MM.1S (cell line): ENCODE measurements around the gene BST1.

Experiments used
- DNase-seq: peaks from one replicate; pipeline ENCODE4 v3.0.0-alpha.2; 2015
- H2AFZ ChIP-seq: fragments of 300-600 bp; sonication (generic); 2 replicates; pipeline ENCODE4 v1.6.0; 2016; ENCODE audit warnings: antibody characterized with exemption, low read length
- H3F3A ChIP-seq: fragments of 300-600 bp; sonication (generic); 2 replicates; pipeline ENCODE4 v1.6.1; 2016; ENCODE audit warnings: mild to moderate bottlenecking, antibody characterized with exemption, low read length, moderate library complexity, mixed read lengths; ENCODE audit not compliant: insufficient read depth
- H3K27ac ChIP-seq: fragments of 300-600 bp; sonication (generic); 2 replicates; pipeline ENCODE4 v1.5.1; 2016; ENCODE audit warnings: mild to moderate bottlenecking, low read length
- H3K27me3 ChIP-seq: fragments of 300-600 bp; sonication (generic); replicated peaks from 2 replicates; pipeline ENCODE4 v1.6.0; 2016; ENCODE audit warnings: low read length; ENCODE audit not compliant: insufficient read depth
- H3K36me3 ChIP-seq: fragments of 300-600 bp; sonication (generic); replicated peaks from 2 replicates; pipeline ENCODE4 v1.6.1; 2016; ENCODE audit warnings: mild to moderate bottlenecking, low read length, mixed read lengths; ENCODE audit not compliant: insufficient read depth
- H3K4me1 ChIP-seq: fragments of 300-600 bp; sonication (generic); 2 replicates; pipeline ENCODE4 v1.6.1; 2016; ENCODE audit warnings: low read length, mixed read lengths
- H3K4me2 ChIP-seq: fragments of 300-600 bp; sonication (generic); 2 replicates; pipeline ENCODE4 v1.6.0; 2016; ENCODE audit warnings: low read depth, low read length
- H3K4me3 ChIP-seq: fragments of 300-600 bp; sonication (generic); 2 replicates; pipeline ENCODE4 v1.5.1; 2016; ENCODE audit warnings: low read length, mixed read lengths
- H3K79me2 ChIP-seq: fragments of 300-600 bp; sonication (generic); 2 replicates; pipeline ENCODE4 v1.6.1; 2016; ENCODE audit warnings: mixed run types, low read length, mixed read lengths
- H3K9ac ChIP-seq: fragments of 300-600 bp; sonication (generic); 2 replicates; pipeline ENCODE4 v1.6.1; 2016; ENCODE audit warnings: low read length, mixed read lengths
- H3K9me2 ChIP-seq: fragments of 300-600 bp; sonication (generic); replicated peaks from 2 replicates; pipeline ENCODE4 v1.6.1; 2016; ENCODE audit warnings: mild to moderate bottlenecking, low read length, mixed read lengths; ENCODE audit not compliant: insufficient read depth
- H3K9me3 ChIP-seq: fragments of 300-600 bp; sonication (generic); replicated peaks from 2 replicates; pipeline ENCODE4 v1.6.1; 2016; ENCODE audit warnings: mild to moderate bottlenecking, low read length, mixed read lengths; ENCODE audit not compliant: insufficient read depth
- H4K20me1 ChIP-seq: fragments of 300-600 bp; sonication (generic); 2 replicates; pipeline ENCODE4 v1.6.1; 2016; ENCODE audit warnings: mild to moderate bottlenecking, low read length, moderate library complexity, mixed read lengths; ENCODE audit not compliant: insufficient read depth
- EZH2 ChIP-seq: fragments of 300-600 bp; sonication (generic); optimal IDR thresholded peaks from 2 replicates; pipeline ENCODE3; 2017; ENCODE audit warnings: low read depth, mild to moderate bottlenecking, antibody characterized with exemption, low read length, mixed read lengths
- EZH2phosphoT487 ChIP-seq: fragments of 300-600 bp; sonication (generic); IDR thresholded peaks from 2 replicates; pipeline ENCODE4 v1.6.1; 2018; ENCODE audit warnings: antibody characterized with exemption, low read length
- TF ChIP-seq, protein P1 (sequence below): fragments of 300-600 bp; sonication (generic); IDR thresholded peaks from 2 replicates; pipeline ENCODE4 v1.5.1; 2016; ENCODE audit warnings: antibody characterized with exemption, low read length, mixed read lengths

BST1 gene

GRCh38 chr4:15676039-15676438 is 26.8 kb upstream of the BST1 start:
- TF ChIP-seq EZH2: no peak
- TF ChIP-seq, protein P1, sequence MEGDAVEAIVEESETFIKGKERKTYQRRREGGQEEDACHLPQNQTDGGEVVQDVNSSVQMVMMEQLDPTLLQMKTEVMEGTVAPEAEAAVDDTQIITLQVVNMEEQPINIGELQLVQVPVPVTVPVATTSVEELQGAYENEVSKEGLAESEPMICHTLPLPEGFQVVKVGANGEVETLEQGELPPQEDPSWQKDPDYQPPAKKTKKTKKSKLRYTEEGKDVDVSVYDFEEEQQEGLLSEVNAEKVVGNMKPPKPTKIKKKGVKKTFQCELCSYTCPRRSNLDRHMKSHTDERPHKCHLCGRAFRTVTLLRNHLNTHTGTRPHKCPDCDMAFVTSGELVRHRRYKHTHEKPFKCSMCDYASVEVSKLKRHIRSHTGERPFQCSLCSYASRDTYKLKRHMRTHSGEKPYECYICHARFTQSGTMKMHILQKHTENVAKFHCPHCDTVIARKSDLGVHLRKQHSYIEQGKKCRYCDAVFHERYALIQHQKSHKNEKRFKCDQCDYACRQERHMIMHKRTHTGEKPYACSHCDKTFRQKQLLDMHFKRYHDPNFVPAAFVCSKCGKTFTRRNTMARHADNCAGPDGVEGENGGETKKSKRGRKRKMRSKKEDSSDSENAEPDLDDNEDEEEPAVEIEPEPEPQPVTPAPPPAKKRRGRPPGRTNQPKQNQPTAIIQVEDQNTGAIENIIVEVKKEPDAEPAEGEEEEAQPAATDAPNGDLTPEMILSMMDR: no peak
- TF ChIP-seq EZH2phosphoT487: no peak
- Histone ChIP-seq H4K20me1 (no peaks in the 10 kb centered on the region), H3K27ac (no peak overlapping the region), H3F3A (peaks cover 4% of the 10 kb centered on the region), H3K27me3 (no peaks in the 10 kb centered on the region), H3K79me2 (peaks cover 27% of the 10 kb centered on the region), H3K4me1 (no peaks in the 10 kb centered on the region), H3K9me3 (no peaks in the 10 kb centered on the region), H2AFZ (no peak overlapping the region), H3K9ac (no peak overlapping the region), H3K4me3 (no peak overlapping the region), H3K36me3 (no peaks in the 10 kb centered on the region), H3K4me2 (no peak overlapping the region), H3K9me2 (no peaks in the 10 kb centered on the region)
- DNase-seq: no peak

DNA sequence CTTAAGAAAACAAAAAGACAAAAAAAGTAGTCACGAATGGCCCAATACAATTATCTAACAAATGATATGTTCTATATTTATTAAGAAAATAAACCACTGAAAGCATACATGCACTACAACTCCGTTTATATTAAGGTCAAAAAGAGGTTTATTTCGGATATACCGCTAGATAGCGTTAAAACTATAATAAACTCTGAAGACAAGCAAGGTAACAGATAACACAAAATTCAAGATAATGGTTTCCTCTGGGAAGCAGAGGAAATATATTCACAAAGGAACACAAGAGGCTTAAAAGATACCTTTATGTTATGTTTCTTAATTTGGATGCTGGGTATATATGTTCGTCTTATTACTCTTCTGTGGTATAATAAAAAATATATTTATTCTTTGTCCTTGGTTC is 26.0 kb upstream of the BST1 start:
- Histone ChIP-seq H3K79me2 (peaks cover 27% of the 10 kb centered on the region), H3K4me1 (no peaks in the 10 kb centered on the region), H3K4me3 (no peak overlapping the region), H3F3A (peaks cover 7% of the 10 kb centered on the region), H3K27ac (no peak overlapping the region; the same call in 1 of the 2 replicates), H3K9me3 (no peaks in the 10 kb centered on the region), H3K27me3 (no peaks in the 10 kb centered on the region), H4K20me1 (no peaks in the 10 kb centered on the region), H2AFZ (no peak overlapping the region), H3K9ac (no peak overlapping the region), H3K36me3 (no peaks in the 10 kb centered on the region), H3K4me2 (no peak overlapping the region), H3K9me2 (no peaks in the 10 kb centered on the region)
- DNase-seq: no peak
- TF ChIP-seq EZH2phosphoT487 (no peak), EZH2 (no peak)
- TF ChIP-seq, protein P1: no peak

DNA sequence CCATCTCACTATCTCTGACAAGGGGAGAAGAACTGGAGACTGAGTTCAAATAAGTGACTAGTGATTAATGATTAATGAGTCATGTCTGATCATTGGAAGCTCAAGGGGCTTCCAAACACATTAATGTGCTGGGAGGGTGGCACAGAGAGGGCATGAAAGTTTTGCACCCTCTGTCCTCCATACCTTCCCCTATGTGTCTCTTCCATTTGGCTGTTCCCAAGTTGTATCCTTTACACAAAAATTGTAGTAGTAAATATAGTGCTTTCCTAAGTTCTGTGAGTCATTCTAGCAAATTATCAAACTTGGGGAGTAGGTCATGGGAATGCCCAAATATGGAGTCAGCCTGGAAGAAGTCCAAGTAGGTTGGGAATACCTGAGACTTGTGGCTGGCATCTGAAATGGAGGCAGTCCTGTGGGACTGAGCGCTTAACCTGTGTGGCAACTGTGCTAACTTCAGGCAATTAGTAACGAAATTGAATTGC is 25.3 kb upstream of the BST1 start:
- peaks cover 4% of the 10 kb centered on the region; the same call in 1 of the 2 replicates for H3K4me1 ChIP-seq

More for the DNA sequence above, 25.3 kb upstream of the BST1 start:
- no peaks in the 10 kb centered on the region for H3K9me3 ChIP-seq
- no peak overlapping the region for H3K27ac ChIP-seq
- H3K4me3 ChIP-seq: no peak overlapping the region
- no peaks in the 10 kb centered on the region for H3K36me3 ChIP-seq
- peaks cover 29% of the 10 kb centered on the region for H3K79me2 ChIP-seq
- H4K20me1 ChIP-seq: no peaks in the 10 kb centered on the region
- peaks cover 7% of the 10 kb centered on the region for H3F3A ChIP-seq
- H3K9me2 ChIP-seq: no peaks in the 10 kb centered on the region
- H3K4me2 ChIP-seq: no peak overlapping the region
- no peak overlapping the region for H3K9ac ChIP-seq
- no peak for TF ChIP-seq EZH2phosphoT487
- TF ChIP-seq EZH2: no peak
- TF ChIP-seq, protein P1: no peak
- no peaks in the 10 kb centered on the region for H3K27me3 ChIP-seq
- no peak for DNase-seq
- no peak overlapping the region for H2AFZ ChIP-seq
